GM12874 (cell line): ENCODE measurements around the gene HIKESHI.

ENCODE experiments used
- CTCF ChIP-seq: IDR thresholded peaks from 2 replicates; pipeline ENCODE4 v1.5.1; 2011; ENCODE audit warnings: low read depth, mild to moderate bottlenecking, control low read depth, low read length, moderate library complexity; ENCODE audit not compliant: insufficient read depth

The HIKESHI gene

DNA sequence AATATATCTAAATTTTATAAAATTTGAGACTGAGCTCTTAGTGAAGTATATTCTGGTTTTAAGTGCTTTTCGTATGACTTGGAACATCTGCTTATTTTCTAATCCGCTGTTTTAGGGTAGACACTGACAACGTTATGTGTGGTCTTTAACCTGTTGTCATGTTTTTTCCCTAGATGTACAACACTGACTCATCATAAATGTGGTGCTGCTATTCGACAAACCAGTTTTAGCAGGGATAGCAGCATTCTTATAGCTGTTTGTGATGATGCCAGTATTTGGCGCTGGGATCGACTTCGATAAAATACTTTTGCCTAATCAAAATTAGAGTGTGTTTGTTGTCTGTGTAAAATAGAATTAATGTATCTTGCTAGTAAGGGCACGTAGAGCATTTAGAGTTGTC is 23.8 kb upstream of the HIKESHI start:
- TF ChIP-seq CTCF: no peak

DNA sequence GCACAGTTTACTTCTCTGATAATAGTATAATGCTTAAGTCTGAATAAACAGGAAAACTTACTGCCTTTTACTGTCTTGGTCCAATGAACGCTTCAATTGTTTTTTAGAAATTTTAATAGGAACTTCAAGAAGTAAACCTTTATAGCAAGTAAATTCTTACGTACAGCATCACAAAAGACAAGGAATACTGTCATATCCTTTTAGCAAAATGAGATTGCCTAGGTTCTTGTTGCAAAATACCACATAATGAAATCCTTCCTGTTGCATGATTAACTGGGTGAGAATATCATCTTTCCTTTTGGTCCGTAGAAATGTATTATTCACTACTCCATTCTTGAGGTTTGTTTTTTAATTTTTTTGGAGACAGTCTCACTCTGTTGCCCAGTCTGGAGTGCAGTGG is 22.3 kb upstream of the HIKESHI start:
- no peak for TF ChIP-seq CTCF

DNA sequence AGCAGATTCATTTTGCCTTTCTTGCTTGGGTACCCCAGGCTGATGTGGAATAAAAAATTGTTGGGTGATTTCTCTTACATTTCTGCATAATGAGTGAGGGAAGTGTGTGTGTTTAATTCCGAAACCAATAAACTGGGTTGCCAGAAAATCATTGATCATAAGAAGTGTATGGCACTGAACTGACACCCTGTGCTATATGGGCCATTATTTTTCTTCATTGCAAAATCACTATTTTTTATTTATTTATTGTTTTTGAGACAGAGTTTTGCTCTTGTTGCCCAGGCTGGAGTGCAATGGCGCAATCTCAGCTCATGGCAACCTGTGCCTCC is 14.6 kb upstream of the HIKESHI start:
- no peak for TF ChIP-seq CTCF

GRCh38 chr11:86288776-86289507 is 13.1 kb upstream of the HIKESHI start:
- TF ChIP-seq CTCF: no peak

DNA sequence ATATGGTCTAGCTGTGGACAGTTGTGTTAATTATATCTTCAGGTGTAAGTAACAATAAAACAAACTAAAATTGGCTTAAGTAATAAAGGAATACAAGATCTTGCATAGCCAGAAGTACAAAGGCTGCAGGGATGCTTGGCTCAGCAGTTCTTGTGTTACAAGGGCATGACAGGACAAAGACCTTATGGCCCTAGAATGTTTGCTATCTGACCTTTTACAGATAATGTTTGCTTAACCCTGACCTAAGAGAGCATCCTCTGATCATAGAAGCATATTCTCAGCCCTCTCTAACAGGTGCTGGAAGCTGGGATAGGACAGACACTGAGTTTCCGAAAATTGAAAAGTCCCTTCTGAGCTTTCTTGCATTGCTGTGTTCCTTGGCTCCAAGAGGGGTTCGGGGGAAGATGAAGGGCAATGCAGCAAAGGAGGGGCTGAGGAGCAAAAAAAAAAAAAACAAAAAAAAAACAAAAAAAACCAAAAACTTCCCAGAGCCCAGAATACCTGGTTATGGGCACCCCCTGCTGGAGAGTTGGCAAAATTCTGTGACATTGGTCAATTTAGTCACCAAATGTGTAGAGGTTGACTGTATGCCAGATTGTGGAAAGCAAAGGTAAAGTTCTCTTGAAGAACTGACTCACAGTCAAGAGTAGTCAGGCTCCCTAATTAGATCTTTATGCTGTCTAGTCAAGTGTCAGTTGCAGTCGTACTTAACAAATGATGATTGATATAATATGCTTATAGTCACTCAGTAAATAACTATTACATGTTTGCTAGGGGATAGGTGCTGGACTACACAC is 10.4 kb upstream of the HIKESHI start:
- peak; percentile 62 for TF ChIP-seq CTCF

GRCh38 chr11:86292912-86293616 is 9.0 kb upstream of the HIKESHI start:
- no peak for TF ChIP-seq CTCF

DNA sequence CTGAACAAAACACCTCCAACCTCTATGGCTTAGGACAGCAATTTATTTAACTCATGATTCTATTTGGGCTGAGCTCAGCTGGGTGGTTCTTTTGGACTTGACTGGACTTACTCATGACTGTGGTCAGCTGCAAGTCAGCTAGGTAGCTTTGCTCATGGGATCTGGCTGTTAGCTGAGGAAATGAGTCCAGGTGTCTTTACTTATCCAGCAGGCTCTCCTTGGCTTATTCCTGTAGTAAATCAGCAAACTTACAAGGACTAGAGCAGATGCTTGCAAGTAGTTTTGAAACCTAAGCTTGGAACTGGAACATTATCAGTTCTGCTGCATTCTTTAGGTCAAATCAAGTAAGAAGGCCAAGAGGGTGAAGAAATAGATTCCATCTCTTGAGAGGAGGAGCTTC is 8.0 kb upstream of the HIKESHI start:
- TF ChIP-seq CTCF: no peak
